HG03039 (cell line): Measurements from ENCODE around the gene H6PD.

Source experiments
- ATAC-seq: cut with Tn5 transposase; IDR thresholded peaks from one replicate; pipeline ENCODE4 v1.9.1; 2021; ENCODE audit warnings: mild to moderate bottlenecking, moderate library complexity; ENCODE audit not compliant: unreplicated experiment

H6PD gene, protein sequence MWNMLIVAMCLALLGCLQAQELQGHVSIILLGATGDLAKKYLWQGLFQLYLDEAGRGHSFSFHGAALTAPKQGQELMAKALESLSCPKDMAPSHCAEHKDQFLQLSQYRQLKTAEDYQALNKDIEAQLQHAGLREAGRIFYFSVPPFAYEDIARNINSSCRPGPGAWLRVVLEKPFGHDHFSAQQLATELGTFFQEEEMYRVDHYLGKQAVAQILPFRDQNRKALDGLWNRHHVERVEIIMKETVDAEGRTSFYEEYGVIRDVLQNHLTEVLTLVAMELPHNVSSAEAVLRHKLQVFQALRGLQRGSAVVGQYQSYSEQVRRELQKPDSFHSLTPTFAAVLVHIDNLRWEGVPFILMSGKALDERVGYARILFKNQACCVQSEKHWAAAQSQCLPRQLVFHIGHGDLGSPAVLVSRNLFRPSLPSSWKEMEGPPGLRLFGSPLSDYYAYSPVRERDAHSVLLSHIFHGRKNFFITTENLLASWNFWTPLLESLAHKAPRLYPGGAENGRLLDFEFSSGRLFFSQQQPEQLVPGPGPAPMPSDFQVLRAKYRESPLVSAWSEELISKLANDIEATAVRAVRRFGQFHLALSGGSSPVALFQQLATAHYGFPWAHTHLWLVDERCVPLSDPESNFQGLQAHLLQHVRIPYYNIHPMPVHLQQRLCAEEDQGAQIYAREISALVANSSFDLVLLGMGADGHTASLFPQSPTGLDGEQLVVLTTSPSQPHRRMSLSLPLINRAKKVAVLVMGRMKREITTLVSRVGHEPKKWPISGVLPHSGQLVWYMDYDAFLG

DNA sequence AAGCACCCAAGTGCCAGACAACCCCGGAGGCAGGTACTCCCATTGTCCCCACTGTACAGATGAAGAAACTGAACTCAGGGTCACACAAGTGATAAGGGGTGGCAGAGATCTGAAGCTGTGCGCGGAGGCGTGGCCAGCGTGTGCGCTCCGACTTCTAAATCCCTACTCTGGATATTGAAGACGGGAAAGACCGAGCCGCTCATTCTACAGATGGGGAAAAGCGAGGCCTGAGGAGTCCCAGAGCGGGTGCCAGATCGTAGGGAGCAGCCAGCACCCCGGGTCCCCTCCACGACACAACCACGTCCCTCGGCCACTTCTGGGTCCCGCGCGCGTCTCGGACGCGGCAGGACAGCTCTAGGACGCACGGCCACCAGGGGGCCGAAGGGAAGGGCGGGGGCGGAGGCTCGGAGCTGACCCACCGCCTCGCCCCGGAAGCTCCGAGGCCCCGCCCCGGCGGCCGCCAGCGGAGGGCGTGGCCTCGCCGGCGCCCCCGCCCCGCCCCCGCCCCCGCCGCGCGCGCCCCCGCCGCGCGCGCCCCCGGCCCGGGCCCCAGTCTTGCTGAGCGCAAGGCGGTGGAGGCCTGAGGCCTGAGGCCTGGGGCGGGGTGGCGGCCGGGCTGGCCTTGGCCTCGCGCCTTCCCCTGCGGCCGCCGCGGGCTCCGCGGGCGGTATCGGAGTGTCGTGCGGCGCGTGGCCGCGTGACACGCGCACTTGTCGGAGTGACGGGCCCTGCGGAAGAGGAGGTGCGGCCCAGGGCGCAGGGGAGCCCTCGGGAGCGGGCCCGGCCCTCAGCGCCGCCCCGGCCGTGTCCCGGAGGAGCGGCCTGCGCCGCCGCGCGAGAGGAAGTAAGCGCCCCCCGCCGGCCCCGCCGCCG is at the start of gene H6PD:
Gene H6PD, plus strand, starts transcription at position 552 of the 873 bp plus-strand sequence. CDS start 10,161 bp downstream, outside the sequence.
- ATAC-seq: peak; percentile 71

DNA sequence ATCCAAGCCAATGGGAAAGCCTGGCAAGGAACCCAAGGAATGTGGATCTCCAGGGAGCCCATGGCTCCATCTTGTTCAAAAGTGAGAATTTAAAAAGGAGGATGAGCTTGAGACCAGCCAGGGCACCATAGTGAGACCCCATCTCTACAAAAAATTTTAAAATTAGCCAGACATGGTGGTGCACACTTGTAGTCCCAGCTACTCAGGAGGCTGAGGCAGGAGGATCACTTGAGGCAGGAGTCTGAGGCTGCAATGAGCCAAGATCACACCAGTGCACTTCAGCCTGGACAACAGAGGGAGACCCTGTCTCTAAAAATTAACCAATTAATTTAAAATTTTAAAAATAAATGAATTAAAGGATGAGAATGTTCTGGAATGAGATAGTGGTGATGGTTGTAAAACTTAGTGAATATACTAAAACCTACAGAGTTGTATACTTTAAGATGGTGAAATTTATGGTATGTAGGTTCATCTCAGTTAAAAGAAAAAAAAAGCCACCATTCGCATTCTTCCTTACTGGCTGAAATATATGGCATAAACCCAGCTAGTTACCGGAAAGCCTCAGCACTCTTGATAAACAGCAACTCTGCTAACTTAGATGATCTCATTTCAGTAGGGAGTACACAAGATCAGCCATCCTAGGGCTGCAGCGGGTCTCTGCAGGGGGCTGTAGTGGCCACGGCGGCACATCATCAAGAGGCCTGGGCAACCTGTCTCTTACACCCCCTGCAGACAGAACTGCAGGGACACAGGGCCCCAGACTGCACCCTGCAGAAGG is 48.3 kb upstream of the H6PD start:
- no peak for ATAC-seq

- no peak for ATAC-seq
Measured at GRCh38 chr1:9187004-9187403, 47.6 kb upstream of the H6PD start.

DNA sequence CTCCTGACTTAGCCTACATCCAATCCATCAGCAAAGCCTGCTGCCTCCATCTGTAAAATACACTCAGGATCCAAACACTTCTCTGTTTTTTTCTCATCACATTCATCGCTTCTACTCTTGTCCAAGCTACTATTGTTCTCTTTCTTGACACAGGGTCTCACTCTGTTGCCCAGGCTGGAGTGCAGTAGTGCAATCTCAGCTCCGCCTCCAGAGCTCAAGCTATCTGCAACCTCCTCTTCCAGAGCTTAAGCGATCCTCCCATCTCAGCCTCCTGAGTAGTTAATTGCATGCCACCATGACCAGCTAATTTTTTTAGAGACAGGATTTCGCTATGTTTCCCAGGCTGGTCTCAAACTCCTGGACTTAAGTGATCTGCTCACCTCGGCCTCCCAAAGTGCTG is 44.3 kb upstream of the H6PD start:
- ATAC-seq: no peak

DNA sequence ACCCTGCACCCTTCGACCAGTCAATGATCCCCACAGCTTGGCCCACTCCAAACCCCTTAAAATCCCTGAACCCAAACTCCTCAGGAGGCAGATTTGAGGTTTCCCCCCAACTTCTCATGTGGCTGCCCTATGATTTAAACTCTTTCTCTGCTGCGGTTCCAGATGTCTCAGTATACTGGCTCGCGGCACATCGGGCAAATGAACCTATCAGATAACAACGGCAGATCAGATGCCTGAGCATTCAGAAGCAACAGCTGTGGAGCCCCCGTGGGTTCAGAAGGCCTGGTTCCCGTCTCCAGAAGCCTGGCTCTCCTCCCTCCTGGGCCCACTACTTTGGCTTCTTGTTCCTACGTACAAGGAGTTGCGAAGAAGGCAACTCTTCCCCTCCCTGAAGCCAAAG is 43.3 kb upstream of the H6PD start:
- ATAC-seq: no peak

- no peak for ATAC-seq
Measured at GRCh38 chr1:9192578-9193232, 41.9 kb upstream of the H6PD start.

DNA sequence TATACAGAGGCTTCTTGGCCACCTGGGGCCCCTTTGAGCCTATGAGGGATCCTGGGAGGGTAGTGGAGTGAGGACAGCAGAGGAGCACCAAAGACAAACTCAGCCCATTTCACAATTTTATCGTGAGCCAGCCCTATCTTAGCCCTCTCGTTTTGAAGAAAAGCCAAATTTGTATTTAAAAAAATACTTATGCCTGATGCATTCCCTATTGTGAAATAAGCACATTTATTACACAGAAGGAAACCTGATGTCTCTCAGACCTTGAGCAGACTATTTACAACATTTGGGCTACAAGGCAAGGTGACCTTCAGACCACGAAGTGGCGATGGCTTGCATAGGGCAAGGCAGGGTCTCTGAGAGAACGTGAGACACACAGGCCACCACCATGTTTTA is 41.3 kb upstream of the H6PD start:
- ATAC-seq: no peak

- no peak for ATAC-seq
Measured at GRCh38 chr1:9194024-9194423, 40.5 kb upstream of the H6PD start.

DNA sequence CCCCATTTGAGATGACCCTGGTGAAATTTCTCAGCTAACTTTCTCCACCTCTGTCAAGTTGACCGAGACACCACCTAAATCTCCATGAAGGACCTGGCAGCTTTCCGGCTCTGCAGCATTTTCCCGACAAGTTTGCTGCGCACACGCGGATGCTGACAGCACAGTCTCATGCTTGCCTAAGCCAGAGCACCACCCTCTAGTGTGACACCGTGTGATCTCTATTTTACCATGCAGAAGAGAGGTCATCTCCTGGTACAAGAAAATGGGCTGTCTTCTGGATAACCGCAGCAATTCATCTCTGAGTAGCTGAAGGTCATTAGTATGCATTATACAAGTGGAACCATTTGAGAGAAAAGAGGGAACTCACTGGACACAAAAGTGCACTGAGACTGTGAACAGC is 38.9 kb upstream of the H6PD start:
- ATAC-seq: no peak

DNA sequence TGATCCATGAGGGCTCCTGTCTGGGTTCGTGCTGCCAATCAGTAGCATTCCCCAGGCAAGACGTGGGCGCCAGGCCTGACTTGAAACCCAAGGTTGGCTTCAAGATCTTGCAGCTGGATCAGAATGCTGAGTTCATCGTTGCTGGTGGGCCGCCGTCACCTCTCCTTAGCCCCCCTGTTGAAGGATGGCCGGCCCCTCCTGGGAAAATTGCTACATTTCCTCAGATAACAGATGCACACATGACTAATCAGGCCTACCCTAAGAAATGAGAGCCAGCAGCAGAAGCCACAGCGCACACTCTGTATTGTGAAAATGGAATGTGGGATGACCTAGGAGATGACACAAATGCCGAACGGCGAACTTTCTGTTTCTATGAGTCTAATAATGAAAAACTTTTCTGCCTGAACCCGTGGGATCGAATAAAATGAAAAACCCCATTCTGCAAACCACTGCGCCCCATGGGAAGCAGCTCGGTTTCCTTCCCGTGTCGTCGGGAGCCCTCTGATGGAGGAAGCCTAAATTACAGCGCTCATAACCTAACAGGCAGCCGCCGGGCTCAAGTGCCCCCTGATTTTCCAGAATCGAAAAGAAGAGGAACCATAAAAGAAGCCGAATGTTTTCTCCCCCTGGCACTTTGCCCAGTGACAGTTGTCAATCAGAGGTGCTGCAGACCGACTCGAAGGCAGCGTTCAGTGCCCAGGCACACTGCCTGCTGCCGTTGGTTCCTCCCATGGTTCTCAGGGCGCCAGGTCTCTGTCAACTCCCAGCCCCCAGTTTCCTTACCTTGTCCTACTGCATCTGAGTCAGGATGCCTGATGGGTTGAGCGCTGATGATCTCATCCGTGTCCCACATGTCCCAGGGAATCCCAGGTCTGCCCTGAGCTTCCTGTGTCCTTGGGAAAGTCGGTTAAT is 38.2 kb upstream of the H6PD start:
- no peak for ATAC-seq

DNA sequence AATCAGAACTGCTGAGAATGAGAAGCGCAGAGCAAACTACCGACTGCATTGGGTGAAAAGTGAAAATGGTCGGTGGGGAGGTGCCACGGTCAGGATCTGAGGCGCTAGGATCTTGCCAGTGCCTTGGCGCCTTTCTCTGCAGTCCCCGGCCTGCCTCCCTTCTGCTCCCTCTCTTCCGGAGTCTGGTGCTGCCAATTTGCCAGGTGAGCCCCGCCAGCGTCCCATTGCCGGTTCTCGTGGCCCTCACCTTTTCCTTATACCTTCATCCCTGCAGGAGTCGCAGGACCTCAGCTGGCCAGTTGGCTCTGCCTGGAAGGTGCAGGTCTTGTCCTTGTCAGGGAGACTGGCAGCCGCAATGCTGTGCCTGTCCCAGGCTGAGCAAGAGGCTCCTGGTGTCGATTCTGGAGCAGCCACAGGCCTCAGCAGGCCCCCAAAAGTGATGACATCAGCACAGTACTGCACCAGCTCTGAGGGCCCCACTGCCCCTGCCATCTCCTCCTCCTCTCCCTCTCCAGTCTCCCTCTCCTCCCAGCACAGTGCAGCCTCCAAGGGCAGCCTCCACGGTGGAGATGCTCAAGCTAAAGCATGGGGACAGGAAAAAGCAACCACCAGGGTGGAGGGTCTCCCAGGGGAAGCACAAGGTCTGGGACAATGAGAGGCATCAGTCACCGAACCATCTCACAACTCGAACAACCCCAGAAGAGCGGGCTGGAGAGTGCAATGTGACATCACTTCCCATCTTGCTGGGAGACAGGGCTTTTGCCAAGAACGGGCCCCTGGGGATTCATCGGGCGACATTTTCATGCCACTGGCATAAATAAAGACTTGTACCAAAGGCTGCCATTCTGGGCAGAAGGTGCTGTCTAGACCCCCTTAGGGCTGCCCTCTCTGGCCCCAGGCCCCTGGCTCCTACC is 37.1 kb upstream of the H6PD start:
- ATAC-seq: no peak

DNA sequence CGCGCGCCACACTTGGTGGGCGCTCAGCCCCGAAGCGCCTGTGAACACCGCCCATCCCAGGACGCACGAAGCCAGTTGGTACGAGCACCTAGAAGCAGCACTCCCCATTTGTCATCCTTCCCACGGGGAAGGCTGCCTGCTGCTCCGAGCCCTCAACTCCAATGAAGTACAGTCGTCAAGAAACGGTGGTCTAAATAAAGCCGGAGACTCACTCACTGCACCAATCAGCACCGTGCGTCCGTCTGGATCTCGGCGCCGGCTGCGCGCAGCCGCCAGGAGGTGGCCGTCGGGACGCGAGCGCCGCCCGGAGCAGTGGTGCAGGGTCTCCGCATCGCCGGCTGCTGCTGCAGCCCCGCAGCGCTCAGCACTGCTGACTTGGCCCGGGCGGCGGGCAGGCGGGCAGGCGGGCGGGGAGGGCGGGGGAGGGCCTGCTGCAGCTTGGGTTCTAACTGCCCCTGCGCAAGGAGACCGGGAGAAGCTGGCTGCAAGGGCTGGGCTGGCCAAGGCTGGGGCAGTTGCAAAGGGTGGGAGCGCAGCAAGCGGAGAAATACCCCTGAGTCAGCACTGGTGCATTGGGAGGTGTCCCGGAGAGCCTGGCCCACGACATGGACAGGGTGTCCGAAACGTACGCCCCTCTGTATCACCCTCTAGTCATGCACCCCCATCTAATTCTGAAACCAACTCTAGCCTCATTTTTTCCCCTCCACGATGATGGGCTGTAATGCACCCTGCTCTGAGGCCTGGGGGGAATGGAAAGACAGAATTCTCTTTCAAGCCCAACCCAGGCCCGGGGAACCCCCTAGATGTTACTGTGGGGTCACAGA is 35.8 kb upstream of the H6PD start:
- no peak for ATAC-seq

- ATAC-seq: no peak
Measured at GRCh38 chr1:9200441-9200840, 34.1 kb upstream of the H6PD start.

DNA sequence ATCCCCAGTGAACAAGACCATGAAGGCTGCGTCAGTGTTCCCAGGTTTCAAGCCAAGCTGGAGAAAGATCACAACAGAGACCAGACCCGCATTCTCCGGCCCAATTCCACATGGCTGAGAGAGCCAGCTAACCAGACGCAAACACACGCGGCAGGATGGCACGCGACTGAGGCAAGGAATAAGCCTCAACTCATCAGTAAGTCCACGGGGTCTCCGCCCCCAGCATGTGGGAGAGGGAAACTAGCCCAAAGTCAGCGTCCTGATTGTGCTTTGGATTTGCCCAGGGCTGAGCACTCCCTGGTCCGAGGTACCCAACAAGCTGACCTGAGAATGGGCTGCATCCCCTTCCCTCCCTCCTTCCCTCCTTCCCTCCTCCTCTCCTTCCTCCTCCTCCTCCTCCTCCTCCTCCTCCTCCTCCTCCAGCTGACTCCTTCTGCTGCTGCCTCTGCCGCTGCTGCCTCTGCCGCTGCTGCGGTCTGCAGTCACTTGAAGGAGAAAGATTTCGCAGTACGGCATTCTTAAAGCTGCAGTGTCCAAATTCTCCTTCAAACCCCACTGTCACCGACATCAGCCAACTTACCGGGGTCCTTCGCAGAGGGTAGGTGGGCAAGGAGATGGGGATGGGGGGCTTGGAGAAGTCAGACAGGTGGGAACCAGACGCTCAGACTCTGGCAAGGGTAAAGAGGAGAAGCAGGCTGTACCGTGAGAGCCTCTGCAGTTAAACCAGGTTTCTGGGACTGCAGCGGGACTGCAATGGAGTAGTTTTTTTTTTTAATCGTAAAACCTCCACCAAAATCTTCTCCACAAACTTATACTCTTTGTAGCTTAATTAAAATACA is 33.0 kb upstream of the H6PD start:
- no peak for ATAC-seq

GRCh38 chr1:9202240-9202870 is 32.2 kb upstream of the H6PD start:
- no peak for ATAC-seq

GRCh38 chr1:9203511-9203982 is 31.0 kb upstream of the H6PD start:
- ATAC-seq: no peak
